HepG2 (cell line): ENCODE measurements around the gene DNPH1. TPM values are rescaled to one million over a fixed set of nuclear protein-coding genes. Genes with fewer than 3 reads are reported as not detected.
A peak's percentile ranks its signal among the peaks of the same experiment; 100 is the strongest.

ENCODE experiments used
- ARNT ChIP-seq: fragments of 450-650 bp; IDR thresholded peaks from 2 replicates; pipeline ENCODE4 v1.6.1; 2017
- ARNTL ChIP-seq: sonication (generic); formaldehyde crosslinking; IDR thresholded peaks from 2 replicates; pipeline ENCODE4 v1.4.0; 2020; ENCODE audit warnings: mild to moderate bottlenecking, missing genetic modification reagents
- ASH2L ChIP-seq: fragments of 300-600, 200-600 bp; sonication (generic); IDR thresholded peaks from 2 replicates; pipeline ENCODE4 v1.7.0; 2017; ENCODE audit warnings: low read depth, mild to moderate bottlenecking, moderate library complexity, mixed read lengths, low read length; ENCODE audit not compliant: insufficient read length
- BCL6 ChIP-seq: IDR thresholded peaks from 2 replicates; pipeline ENCODE4 v1.6.1; 2016; ENCODE audit warnings: missing genetic modification reagents, missing compliant biosample characterization
- GABPA ChIP-seq, 2 experiments: IDR thresholded peaks; 2 replicates each; pipeline ENCODE4 v1.6.1; 2011 to 2016; ENCODE audit warnings: low read depth in 2 of 2, low read length in 1 of 2, missing biosample characterization in 1 of 2, missing genetic modification characterization in 1 of 2
- HDAC6 ChIP-seq: fragments of 200-600 bp; sonication (generic); IDR thresholded peaks from 2 replicates; pipeline ENCODE4 v1.7.0; 2017; ENCODE audit warnings: mild to moderate bottlenecking, antibody characterized with exemption, low read length, low read depth
- HES4 ChIP-seq: sonication (generic); formaldehyde crosslinking; IDR thresholded peaks from 2 replicates; pipeline ENCODE4 v1.9.0; 2021; ENCODE audit warnings: mild to moderate bottlenecking, missing genetic modification reagents, borderline replicate concordance
- NR1H2 ChIP-seq: sonication (generic); formaldehyde crosslinking; IDR thresholded peaks from 2 replicates; pipeline ENCODE4 v1.8.1; 2022; ENCODE audit warnings: low read depth, missing genetic modification reagents, borderline replicate concordance
- PHF21A ChIP-seq: sonication (generic); formaldehyde crosslinking; IDR thresholded peaks from 2 replicates; pipeline ENCODE4 v1.5.0; 2020; ENCODE audit warnings: mild to moderate bottlenecking, missing genetic modification reagents
- PHF8 ChIP-seq: sonication (generic); formaldehyde crosslinking; IDR thresholded peaks from 2 replicates; pipeline ENCODE4 v1.5.0; 2020; ENCODE audit warnings: missing genetic modification reagents
- RBFOX2 ChIP-seq: fragments of 200-400 bp; formaldehyde crosslinking; IDR thresholded peaks from 2 replicates; pipeline ENCODE4 v1.6.1; 2017; ENCODE audit warnings: low read depth, mild to moderate bottlenecking, low read length
- TOPORS ChIP-seq: sonication (generic); formaldehyde crosslinking; IDR thresholded peaks from 2 replicates; pipeline ENCODE4 v1.8.0; 2023; ENCODE audit warnings: mild to moderate bottlenecking, missing genetic modification reagents
- ZBTB2 ChIP-seq: sonication (generic); formaldehyde crosslinking; IDR thresholded peaks from 2 replicates; pipeline ENCODE4 v1.8.0; 2022; ENCODE audit warnings: low read depth, missing genetic modification reagents
- ZBTB25 ChIP-seq: IDR thresholded peaks from 2 replicates; pipeline ENCODE4 v1.6.1; 2018; ENCODE audit warnings: missing genetic modification reagents
- ZIK1 ChIP-seq: sonication (generic); formaldehyde crosslinking; IDR thresholded peaks from 2 replicates; pipeline ENCODE4 v1.5.0; 2020; ENCODE audit warnings: mild to moderate bottlenecking, low read depth, missing genetic modification reagents, borderline replicate concordance
- ZNF253 ChIP-seq: sonication (generic); formaldehyde crosslinking; IDR thresholded peaks from 2 replicates; pipeline ENCODE4 v1.8.0; 2022; ENCODE audit warnings: mild to moderate bottlenecking, missing genetic modification reagents, borderline replicate concordance
- ZNF335 ChIP-seq: sonication (generic); formaldehyde crosslinking; IDR thresholded peaks from 2 replicates; pipeline ENCODE4 v1.4.0; 2020; ENCODE audit warnings: missing genetic modification reagents
- ZNF362 ChIP-seq: sonication (generic); formaldehyde crosslinking; IDR thresholded peaks from 2 replicates; pipeline ENCODE4 v1.4.0; 2020; ENCODE audit warnings: missing genetic modification reagents, mild to moderate bottlenecking, borderline replicate concordance
- ZNF414 ChIP-seq: sonication (generic); formaldehyde crosslinking; IDR thresholded peaks from 2 replicates; pipeline ENCODE4 v1.5.0; 2020; ENCODE audit warnings: missing genetic modification reagents
- ZNF709 ChIP-seq: sonication (generic); formaldehyde crosslinking; IDR thresholded peaks from 2 replicates; pipeline ENCODE4 v1.5.0; 2020; ENCODE audit warnings: mild to moderate bottlenecking, missing genetic modification reagents
- ZNF720 ChIP-seq: sonication (generic); formaldehyde crosslinking; IDR thresholded peaks from 2 replicates; pipeline ENCODE4 v1.4.0; 2020; ENCODE audit warnings: missing genetic modification reagents
- ZNF761 ChIP-seq: sonication (generic); formaldehyde crosslinking; conservative IDR thresholded peaks from 2 replicates; pipeline ENCODE4 v1.4.0; 2020; ENCODE audit warnings: mild to moderate bottlenecking, missing genetic modification reagents
- polyA plus RNA-seq, 8 experiments: library from polyadenylated mRNA; depleted of rRNA in 3 of 8; stranded (reverse) in 7 of 8; unstranded in 1 of 8; fragments of >200 nt; fragmentation: Illumina TruSeq in 4 of 8; extraction: Trizol in 4 of 8; gene quantifications; 2 replicates each; pipeline versions ENCODE4 v1.2.1 to v1.2.3, GENCODE V29; 2011 to 2016; ENCODE audit warnings: low read depth in 4 of 8, missing spikeins in 1 of 8, mixed read lengths in 1 of 8; ENCODE audit not compliant: insufficient read depth in 1 of 8
- total RNA-seq, 5 experiments: library from RNA; depleted of rRNA; stranded (reverse); fragments of >200 nt; fragmentation: Illumina TruSeq; extraction: Trizol; gene quantifications; 2 replicates each; pipeline ENCODE4 v1.2.3, GENCODE V29; 2016; ENCODE audit warnings: low read depth in 1 of 5
- TF ChIP-seq, protein P1 (sequence below): IDR thresholded peaks from 2 replicates; pipeline ENCODE4 v1.6.1; 2016; ENCODE audit warnings: missing genetic modification reagents, missing compliant biosample characterization

DNPH1 gene
- total and polyA plus RNA-seq, 2 of the 13 experiments (the other 11 are each of a cell fraction or from before 2014, with no cell fraction given) = 56.5 to 75.1 TPM

GRCh38 chr6:43181942-43182860 is 47.1 kb downstream of the DNPH1 start, which contains the start of gene CUL9 (continued):
- TF ChIP-seq ZNF362 (CRISPR knock-in tag) = peak; percentile 63; the same call in 1 of the 2 replicates
- no peak for TF ChIP-seq ARNT
- TF ChIP-seq ZNF761 (CRISPR knock-in tag) = peak; percentile 75; the same call in 1 of the 2 replicates
- peak; percentile 82 for TF ChIP-seq ZNF335 (CRISPR knock-in tag)
- peak; percentile 95 for TF ChIP-seq RBFOX2
- TF ChIP-seq HDAC6 = no peak
- TF ChIP-seq ZNF720 = 0 out of 2 replicates have a peak, but pooled peaks have one; percentile 72
- TF ChIP-seq ZBTB2 = peak; percentile 84
- TF ChIP-seq GABPA (IDR thresholded peaks at IDR 0.05; ENCODE audit: low read depth, low read length) = peak; percentile 76
- peak; percentile 83 for TF ChIP-seq GABPA (CRISPR knock-in tag; IDR thresholded peaks at IDR 0.05; ENCODE audit: low read depth)
- no peak for TF ChIP-seq NR1H2 (CRISPR knock-in tag)
- peak; percentile 75; the same call in 1 of the 2 replicates for TF ChIP-seq ZNF414
- peak; percentile 67; the same call in 1 of the 2 replicates for TF ChIP-seq BCL6 (CRISPR knock-in tag)
- TF ChIP-seq TOPORS = peak; percentile 68; the same call in 1 of the 2 replicates
- peak; percentile 53; the same call in 1 of the 2 replicates for TF ChIP-seq PHF21A
- TF ChIP-seq ZIK1 (CRISPR knock-in tag) = peak; percentile 83; the same call in 1 of the 2 replicates
- TF ChIP-seq HES4 = 0 out of 2 replicates have a peak, but pooled peaks have one; percentile 41
- TF ChIP-seq, protein P1, sequence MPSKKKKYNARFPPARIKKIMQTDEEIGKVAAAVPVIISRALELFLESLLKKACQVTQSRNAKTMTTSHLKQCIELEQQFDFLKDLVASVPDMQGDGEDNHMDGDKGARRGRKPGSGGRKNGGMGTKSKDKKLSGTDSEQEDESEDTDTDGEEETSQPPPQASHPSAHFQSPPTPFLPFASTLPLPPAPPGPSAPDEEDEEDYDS = peak; percentile 67; the same call in 1 of the 2 replicates
- TF ChIP-seq ZNF709 (CRISPR knock-in tag) = 0 out of 2 replicates have a peak, but pooled peaks have one; percentile 53
- TF ChIP-seq ASH2L = peak; percentile 75
- peak; percentile 85 for TF ChIP-seq PHF8 (CRISPR knock-in tag)
- no peak for TF ChIP-seq ZNF253 (CRISPR knock-in tag)
- peak; percentile 73; the same call in 1 of the 2 replicates for TF ChIP-seq ZBTB25 (CRISPR knock-in tag)
- TF ChIP-seq ARNTL (CRISPR knock-in tag) = peak; percentile 95
